ENCODE data around the gene RAB31.

DNA sequence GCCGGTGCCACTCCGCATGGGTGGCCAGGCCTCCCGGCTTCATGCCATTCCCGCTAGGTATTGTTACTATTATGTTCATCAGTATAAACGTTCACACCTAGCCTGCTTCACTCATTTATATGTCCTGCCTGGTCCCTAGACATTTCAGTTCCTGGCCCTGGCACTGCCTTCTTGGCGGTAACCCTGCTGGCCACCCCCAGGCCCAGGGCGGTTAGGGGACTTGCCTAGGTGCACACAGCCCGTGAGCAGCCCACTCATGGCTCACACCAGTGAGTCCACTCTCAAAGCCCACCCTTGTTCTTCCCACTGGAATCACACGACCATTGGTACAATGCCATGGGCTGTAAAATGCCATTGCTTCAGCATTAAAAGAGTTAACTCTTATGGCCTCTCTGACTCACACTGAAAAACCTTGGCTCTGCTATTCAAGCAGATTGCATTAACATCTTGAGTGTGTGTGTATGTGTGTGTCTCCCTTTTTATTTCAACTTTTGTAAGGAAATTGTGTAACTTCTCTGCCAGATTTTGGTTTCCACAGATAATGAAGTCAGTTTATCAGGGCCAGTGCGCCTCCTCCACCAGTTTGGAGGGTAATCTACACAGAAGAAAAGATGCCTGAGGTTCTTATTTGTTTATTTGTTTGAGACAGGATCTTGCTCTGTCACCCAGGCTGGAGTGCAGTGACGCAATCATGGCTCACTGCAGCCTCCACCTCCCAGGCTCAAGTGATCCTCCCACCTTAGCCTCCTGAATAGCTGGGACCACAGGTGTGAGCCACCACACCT, 74.2 kb downstream of the RAB31 start:
- TF ChIP-seq, protein P1, sequence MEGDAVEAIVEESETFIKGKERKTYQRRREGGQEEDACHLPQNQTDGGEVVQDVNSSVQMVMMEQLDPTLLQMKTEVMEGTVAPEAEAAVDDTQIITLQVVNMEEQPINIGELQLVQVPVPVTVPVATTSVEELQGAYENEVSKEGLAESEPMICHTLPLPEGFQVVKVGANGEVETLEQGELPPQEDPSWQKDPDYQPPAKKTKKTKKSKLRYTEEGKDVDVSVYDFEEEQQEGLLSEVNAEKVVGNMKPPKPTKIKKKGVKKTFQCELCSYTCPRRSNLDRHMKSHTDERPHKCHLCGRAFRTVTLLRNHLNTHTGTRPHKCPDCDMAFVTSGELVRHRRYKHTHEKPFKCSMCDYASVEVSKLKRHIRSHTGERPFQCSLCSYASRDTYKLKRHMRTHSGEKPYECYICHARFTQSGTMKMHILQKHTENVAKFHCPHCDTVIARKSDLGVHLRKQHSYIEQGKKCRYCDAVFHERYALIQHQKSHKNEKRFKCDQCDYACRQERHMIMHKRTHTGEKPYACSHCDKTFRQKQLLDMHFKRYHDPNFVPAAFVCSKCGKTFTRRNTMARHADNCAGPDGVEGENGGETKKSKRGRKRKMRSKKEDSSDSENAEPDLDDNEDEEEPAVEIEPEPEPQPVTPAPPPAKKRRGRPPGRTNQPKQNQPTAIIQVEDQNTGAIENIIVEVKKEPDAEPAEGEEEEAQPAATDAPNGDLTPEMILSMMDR (IDR thresholded peaks at IDR 0.05; ENCODE audit: low read length): no peak
- no peak for TF ChIP-seq EZH2 (IDR thresholded peaks at IDR 0.05; ENCODE audit: borderline replicate concordance, low read length)
